Endodermal cell (in vitro differentiated cells): ENCODE data around the gene MAML2. TPM values are rescaled to one million over a fixed set of nuclear protein-coding genes. Genes with fewer than 3 reads are reported as not detected.

ENCODE experiments used
- DNase-seq: peaks from one replicate; pipeline ENCODE4 v3.0.0-alpha.2; 2017
- H3K27ac ChIP-seq: 2 replicates; pipeline ENCODE4 v1.5.1; 2013; ENCODE audit warnings: mild to moderate bottlenecking, low read depth, low read length, moderate library complexity
- H3K27me3 ChIP-seq: 2 replicates; pipeline ENCODE4 v1.6.1; 2013; ENCODE audit warnings: mild to moderate bottlenecking, low read length, moderate library complexity; ENCODE audit not compliant: insufficient read depth, control insufficient read depth, poor library complexity, severe bottlenecking
- H3K36me3 ChIP-seq: 2 replicates; pipeline ENCODE4 v1.7.0; 2013; ENCODE audit warnings: mild to moderate bottlenecking, low read length, moderate library complexity; ENCODE audit not compliant: control insufficient read depth, insufficient read depth
- H3K4me1 ChIP-seq: one replicate; pipeline ENCODE4 v1.7.0; 2013; ENCODE audit warnings: low read length; ENCODE audit not compliant: control insufficient read depth, insufficient read depth
- H3K4me3 ChIP-seq: 2 replicates; pipeline ENCODE4 v1.5.1; 2013; ENCODE audit warnings: mild to moderate bottlenecking, low read length, moderate library complexity
- H3K9ac ChIP-seq: 2 replicates; pipeline ENCODE4 v1.6.1; 2013; ENCODE audit warnings: mild to moderate bottlenecking, low read length, moderate library complexity; ENCODE audit not compliant: poor library complexity, severe bottlenecking; ENCODE audit errors: extremely low read depth
- H3K9me3 ChIP-seq: 2 replicates; pipeline ENCODE4 v1.6.1; 2013; ENCODE audit warnings: mild to moderate bottlenecking, low read length, moderate library complexity; ENCODE audit not compliant: control insufficient read depth
- H3K27ac Mint-ChIP-seq: 2 replicates; pipeline ENCODE4 v1.8.0; 2020; ENCODE audit warnings: mixed read lengths
- H3K27me3 Mint-ChIP-seq: 2 replicates; pipeline ENCODE4 v1.8.0; 2021; ENCODE audit warnings: mild to moderate bottlenecking, mixed read lengths; ENCODE audit not compliant: insufficient read depth
- H3K36me3 Mint-ChIP-seq: 2 replicates; pipeline ENCODE4 v1.8.0; 2020; ENCODE audit warnings: low read depth, mixed read lengths
- H3K4me1 Mint-ChIP-seq: 2 replicates; pipeline ENCODE4 v1.8.0; 2020; ENCODE audit warnings: mixed read lengths
- H3K4me3 Mint-ChIP-seq: 2 replicates; pipeline ENCODE4 v1.8.0; 2020; ENCODE audit warnings: mild to moderate bottlenecking, moderate library complexity, mixed read lengths
- H3K9me3 Mint-ChIP-seq: 2 replicates; pipeline ENCODE4 v1.8.0; 2020; ENCODE audit warnings: mild to moderate bottlenecking, mixed read lengths
- CTCF ChIP-seq: fragments of 200-600 bp; sonication (generic); conservative IDR thresholded peaks from 2 replicates; pipeline ENCODE4 v1.5.0; 2021; ENCODE audit warnings: antibody characterized with exemption, mild to moderate bottlenecking
- WGBS, 2 experiments: methylation state at CpG; one replicate each; pipeline versions ENCODE4 v1.1.5 to v1.1.7; 2013; ENCODE audit warnings: missing lambda C conversion rate in 2 of 2, mixed read lengths in 1 of 2; ENCODE audit not compliant: insufficient coverage in 1 of 2, insufficient read length in 1 of 2; 5-methylcytosine and 5-hydroxymethylcytosine counted together
- total RNA-seq, 2 donors: library from RNA; stranded (reverse); fragmentation: NEBNext Ultra II Directional in 1 of 2; extraction: Animal tissue kit (Norgen Biotek cat#: 25700) in 1 of 2; gene quantifications; 2 replicates in 1 of 2; 3 replicates in 1 of 2; pipeline ENCODE4 v1.2.1, GENCODE V29; 2021

Gene MAML2
- total RNA-seq, 2 donors from 2014 or later, result 6.6 to 8.0 TPM

- no peak for DNase-seq
- no peaks in the 10 kb centered on the region for H3K27me3 Mint-ChIP-seq
- H3K9ac ChIP-seq, result no peak overlapping the region
- no peaks in the 10 kb centered on the region for H3K9me3 ChIP-seq
- no peaks in the 10 kb centered on the region for H3K27me3 ChIP-seq
- no peaks in the 10 kb centered on the region for H3K36me3 Mint-ChIP-seq
- no peak overlapping the region for H3K27ac ChIP-seq
- peaks cover 8% of the 10 kb centered on the region for H3K4me1 Mint-ChIP-seq
- H3K4me3 ChIP-seq, result no peak overlapping the region
- no peak overlapping the region for H3K4me3 Mint-ChIP-seq
- peaks cover 7% of the 10 kb centered on the region for H3K9me3 Mint-ChIP-seq
- H3K4me1 ChIP-seq, result no peaks in the 10 kb centered on the region
- WGBS, 2 experiments, result 86 to 93% methylated on average over 1 of the region's 1 CpG
- no peaks in the 10 kb centered on the region for H3K36me3 ChIP-seq
- no peak overlapping the region for H3K27ac Mint-ChIP-seq
- no peak for TF ChIP-seq CTCF
Measured at GRCh38 chr11:96290631-96291030, 52.4 kb downstream of the MAML2 start.

- peaks cover 4% of the 10 kb centered on the region for H3K27me3 Mint-ChIP-seq
- H3K36me3 Mint-ChIP-seq, result no peaks in the 10 kb centered on the region
- H3K4me3 ChIP-seq, result no peak overlapping the region
- H3K4me3 Mint-ChIP-seq, result no peak overlapping the region
- H3K27ac ChIP-seq, result no peak overlapping the region
- no peaks in the 10 kb centered on the region for H3K9me3 ChIP-seq
- peaks cover 10% of the 10 kb centered on the region for H3K9me3 Mint-ChIP-seq
- H3K9ac ChIP-seq, result no peak overlapping the region
- no peaks in the 10 kb centered on the region for H3K27me3 ChIP-seq
- no peak for TF ChIP-seq CTCF
- WGBS, 2 experiments, result 100% methylated on average over 1 of the region's 1 CpG
- no peaks in the 10 kb centered on the region for H3K4me1 ChIP-seq
- DNase-seq, result no peak
- no peak overlapping the region for H3K27ac Mint-ChIP-seq
- H3K4me1 Mint-ChIP-seq, result peaks cover 8% of the 10 kb centered on the region
- no peaks in the 10 kb centered on the region for H3K36me3 ChIP-seq
Measured at GRCh38 chr11:96290031-96290430, 53.0 kb downstream of the MAML2 start.

- H3K36me3 Mint-ChIP-seq, result no peaks in the 10 kb centered on the region
- no peak for DNase-seq
- H3K4me1 Mint-ChIP-seq, result peaks cover 2% of the 10 kb centered on the region
- peaks cover 4% of the 10 kb centered on the region for H3K27me3 Mint-ChIP-seq
- 96% methylated on average over 3 of the region's 3 CpGs; no CpG with 5 or more reads in 1 of the 2 experiments for WGBS, 2 experiments
- no peak overlapping the region for H3K4me3 ChIP-seq
- H3K9me3 ChIP-seq, result no peaks in the 10 kb centered on the region
- peaks cover 10% of the 10 kb centered on the region for H3K9me3 Mint-ChIP-seq
- H3K4me3 Mint-ChIP-seq, result no peak overlapping the region
- no peaks in the 10 kb centered on the region for H3K4me1 ChIP-seq
- no peak for TF ChIP-seq CTCF
- H3K27ac Mint-ChIP-seq, result no peak overlapping the region
- H3K9ac ChIP-seq, result no peak overlapping the region
- no peaks in the 10 kb centered on the region for H3K27me3 ChIP-seq
- H3K36me3 ChIP-seq, result no peaks in the 10 kb centered on the region
- H3K27ac ChIP-seq, result no peak overlapping the region
Measured at GRCh38 chr11:96288915-96289314, 54.1 kb downstream of the MAML2 start.
